HG02623 (cell line): ENCODE measurements around the gene TNPO3.
"Not testable (repeated sequence)": the region's sequence is repeated elsewhere in the genome, so short reads cannot be mapped to it uniquely, and the experiment has no call there.

Experiments used
- ATAC-seq: cut with Tn5 transposase; IDR thresholded peaks from one replicate; pipeline ENCODE4 v1.9.1; 2021; ENCODE audit warnings: moderate library complexity; ENCODE audit not compliant: unreplicated experiment

The TNPO3 gene

GRCh38 chr7:128963327-128963757 is 91.6 kb downstream of the TNPO3 start:
- ATAC-seq = peak; percentile 73

GRCh38 chr7:128962899-128963298 is 92.0 kb downstream of the TNPO3 start:
- ATAC-seq = no peak

GRCh38 chr7:128961030-128961659 is 93.8 kb downstream of the TNPO3 start:
- ATAC-seq = no peak

GRCh38 chr7:128959296-128959695 is 95.6 kb downstream of the TNPO3 start:
- no peak for ATAC-seq

- no peak for ATAC-seq
Observed at GRCh38 chr7:128955981-128956380, 98.9 kb downstream of the TNPO3 start.

- peak; percentile 58 for ATAC-seq
Observed at GRCh38 chr7:128954830-128955802, 99.8 kb downstream of the TNPO3 start.

GRCh38 chr7:128954150-128954549 is 100.8 kb downstream of the TNPO3 start:
- ATAC-seq = no peak

- ATAC-seq = no peak
Observed at GRCh38 chr7:128951296-128951695, 103.6 kb downstream of the TNPO3 start.

- no peak for ATAC-seq
Observed at GRCh38 chr7:128948976-128949760, 105.7 kb downstream of the TNPO3 start.

GRCh38 chr7:128948312-128948973 is 106.5 kb downstream of the TNPO3 start:
- ATAC-seq = no peak

- no peak for ATAC-seq
Observed at GRCh38 chr7:128947854-128948253, 107.1 kb downstream of the TNPO3 start.

GRCh38 chr7:128946936-128947830 is 107.7 kb downstream of the TNPO3 start:
- no peak for ATAC-seq

- ATAC-seq = no peak
Observed at GRCh38 chr7:128945668-128946366, 109.1 kb downstream of the TNPO3 start.

- no peak for ATAC-seq
Observed at GRCh38 chr7:128944487-128945236, 110.2 kb downstream of the TNPO3 start.

- not testable (repeated sequence) for ATAC-seq
Observed at GRCh38 chr7:128943251-128943650, 111.7 kb downstream of the TNPO3 start.

- ATAC-seq = no peak
Observed at GRCh38 chr7:128941946-128942526, 112.9 kb downstream of the TNPO3 start.

- no peak for ATAC-seq
Observed at GRCh38 chr7:128941323-128941890, 113.5 kb downstream of the TNPO3 start.
